Mesendoderm (in vitro differentiated cells): ENCODE data around the gene ITPR2.

ENCODE experiments used
- DNase-seq: peaks from one replicate; pipeline ENCODE4 v3.0.0; 2013
- H2AK5ac ChIP-seq: 2 replicates; pipeline ENCODE4 v1.6.1; 2013; ENCODE audit warnings: low read length, inconsistent platforms
- H2BK120ac ChIP-seq: 2 replicates; pipeline ENCODE4 v1.6.1; 2013; ENCODE audit warnings: low read depth, mild to moderate bottlenecking, low read length, moderate library complexity, mixed read lengths
- H2BK15ac ChIP-seq: replicated peaks from 2 replicates; pipeline ENCODE4 v1.6.1; 2013; ENCODE audit warnings: low read depth, mild to moderate bottlenecking, moderate library complexity
- H2BK5ac ChIP-seq: 2 replicates; pipeline ENCODE4 v1.6.1; 2013; ENCODE audit warnings: low read length, inconsistent platforms
- H3K18ac ChIP-seq: 2 replicates; pipeline ENCODE4 v1.6.1; 2013; ENCODE audit warnings: mild to moderate bottlenecking, low read length, mixed read lengths
- H3K23ac ChIP-seq: one replicate; pipeline ENCODE4 v1.6.1; 2013; ENCODE audit warnings: low read length
- H3K27ac ChIP-seq: 2 replicates; pipeline ENCODE4 v1.5.1; 2013; ENCODE audit warnings: low read depth, mild to moderate bottlenecking, inconsistent platforms, low read length, moderate library complexity
- H3K27me3 ChIP-seq: 2 replicates; pipeline ENCODE4 v1.6.1; 2013; ENCODE audit warnings: low read length, control low read depth, mild to moderate bottlenecking, inconsistent platforms; ENCODE audit not compliant: insufficient read depth, poor library complexity
- H3K36me3 ChIP-seq: 2 replicates; pipeline ENCODE4 v1.6.1; 2013; ENCODE audit warnings: low read length, inconsistent platforms; ENCODE audit not compliant: control insufficient read depth, insufficient read depth
- H3K4ac ChIP-seq: one replicate; pipeline ENCODE4 v1.6.1; 2013; ENCODE audit warnings: low read depth, mild to moderate bottlenecking, low read length, moderate library complexity
- H3K4me1 ChIP-seq: 2 replicates; pipeline ENCODE4 v1.6.1; 2013; ENCODE audit warnings: low read depth, low read length, inconsistent platforms; ENCODE audit not compliant: control insufficient read depth
- H3K4me2 ChIP-seq: 2 replicates; pipeline ENCODE4 v1.6.1; 2013; ENCODE audit warnings: low read length
- H3K4me3 ChIP-seq: 2 replicates; pipeline ENCODE4 v1.5.1; 2013; ENCODE audit warnings: mild to moderate bottlenecking, low read length
- H3K56ac ChIP-seq: one replicate; pipeline ENCODE4 v1.6.1; 2013; ENCODE audit warnings: low read length
- H3K79me1 ChIP-seq: 2 replicates; pipeline ENCODE4 v1.6.1; 2013; ENCODE audit warnings: low read length, inconsistent platforms
- H3K79me2 ChIP-seq: 2 replicates; pipeline ENCODE4 v1.6.1; 2013; ENCODE audit warnings: mild to moderate bottlenecking, low read length; ENCODE audit not compliant: control insufficient read depth, insufficient read depth
- H3K9ac ChIP-seq: 2 replicates; pipeline ENCODE4 v1.6.1; 2013; ENCODE audit warnings: low read length, inconsistent platforms
- H4K5ac ChIP-seq: one replicate; pipeline ENCODE4 v1.6.1; 2013; ENCODE audit warnings: low read length
- H4K8ac ChIP-seq: one replicate; pipeline ENCODE4 v1.6.1; 2013; ENCODE audit warnings: low read depth, mild to moderate bottlenecking, control low read depth, low read length, moderate library complexity
- WGBS: extraction: QIAGEN DNeasy Blood & Tissue Kit; methylation state at CpG from one replicate; pipeline ENCODE4 v1.1.7; 2013; ENCODE audit warnings: low lambda C conversion rate, missing lambda C conversion rate; ENCODE audit not compliant: insufficient coverage; ENCODE audit errors: extremely low coverage; 5-methylcytosine and 5-hydroxymethylcytosine counted together

Gene ITPR2

DNA sequence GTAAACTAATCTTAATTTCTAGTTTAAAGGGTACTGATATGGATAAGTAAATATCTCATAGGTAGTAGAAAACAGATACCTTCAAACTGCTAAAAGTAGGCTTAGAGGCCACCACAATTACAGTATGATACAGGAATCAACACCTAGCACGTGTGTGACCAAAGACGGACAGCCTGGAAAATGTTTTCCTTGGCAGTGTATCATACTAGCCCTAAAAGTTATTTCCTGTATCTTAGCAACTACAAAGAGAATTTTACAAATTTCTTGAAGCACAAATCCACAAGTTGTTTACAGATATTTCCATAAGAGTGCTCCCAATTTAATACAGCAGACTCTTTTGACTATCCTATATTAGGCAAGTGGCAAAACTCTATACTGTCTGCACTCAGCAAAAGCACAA, 106.0 kb downstream of the ITPR2 start:
- H3K36me3 ChIP-seq: no peaks in the 10 kb centered on the region
- WGBS: no CpG with 5 or more reads among the region's 2 CpGs
- no peak overlapping the region for H3K56ac ChIP-seq
- no peak overlapping the region for H4K5ac ChIP-seq
- no peak overlapping the region for H3K18ac ChIP-seq
- H3K4me3 ChIP-seq: no peak overlapping the region
- no peak overlapping the region for H3K9ac ChIP-seq
- no peaks in the 10 kb centered on the region for H3K4me1 ChIP-seq
- H2BK120ac ChIP-seq: no peak overlapping the region
- H3K79me2 ChIP-seq: no peaks in the 10 kb centered on the region
- H3K4me2 ChIP-seq: no peak overlapping the region
- H3K27ac ChIP-seq: no peak overlapping the region
- no peak overlapping the region for H3K23ac ChIP-seq
- H2AK5ac ChIP-seq: no peak overlapping the region
- no peak for DNase-seq
- H3K4ac ChIP-seq: no peak overlapping the region
- no peaks in the 10 kb centered on the region for H3K79me1 ChIP-seq
- no peak overlapping the region for H2BK5ac ChIP-seq
- no peak overlapping the region for H2BK15ac ChIP-seq
- H4K8ac ChIP-seq: no peak overlapping the region
- H3K27me3 ChIP-seq: no peaks in the 10 kb centered on the region

DNA sequence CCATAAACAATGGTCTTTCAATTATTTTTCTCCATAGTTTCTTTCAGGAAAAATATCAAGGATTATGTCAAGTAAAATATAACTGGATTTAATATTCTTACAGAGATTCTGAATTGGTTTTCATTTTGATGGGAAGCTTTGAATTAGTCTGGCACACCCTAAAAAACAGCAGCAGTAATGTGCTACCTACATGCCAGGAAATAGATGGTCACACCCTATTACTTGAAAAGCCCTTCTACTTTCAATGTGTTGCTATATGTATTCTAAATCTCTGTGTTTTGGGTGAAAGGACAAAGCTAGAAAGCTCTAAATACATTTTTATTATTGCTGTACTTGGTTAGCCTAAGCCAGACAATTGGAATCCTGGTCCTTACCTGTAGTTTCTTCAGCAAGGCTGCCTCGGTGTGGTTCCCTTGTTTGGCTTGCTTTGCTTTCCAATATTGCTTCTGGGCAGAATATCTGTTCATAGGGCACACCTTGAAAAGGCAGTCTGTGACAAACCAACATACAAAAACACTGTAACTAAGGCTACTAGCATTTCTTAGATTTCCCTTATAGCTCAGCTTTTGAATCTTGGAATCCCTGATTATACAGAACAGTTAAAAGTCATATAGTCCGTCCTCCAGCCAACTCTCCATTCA, 107.6 kb downstream of the ITPR2 start:
- DNase-seq: no peak
- 100% methylated on average over 1 of the region's 2 CpGs for WGBS
- H3K36me3 ChIP-seq: no peaks in the 10 kb centered on the region
- no peaks in the 10 kb centered on the region for H3K4me1 ChIP-seq
- no peak overlapping the region for H3K4me2 ChIP-seq
- no peak overlapping the region for H4K5ac ChIP-seq
- no peak overlapping the region for H3K18ac ChIP-seq
- H2BK15ac ChIP-seq: no peak overlapping the region
- H3K23ac ChIP-seq: no peak overlapping the region
- H3K4ac ChIP-seq: no peak overlapping the region
- no peaks in the 10 kb centered on the region for H3K27me3 ChIP-seq
- H3K9ac ChIP-seq: no peak overlapping the region
- H3K56ac ChIP-seq: no peak overlapping the region
- H2BK120ac ChIP-seq: no peak overlapping the region
- no peak overlapping the region for H3K27ac ChIP-seq
- H4K8ac ChIP-seq: no peak overlapping the region
- H2BK5ac ChIP-seq: no peak overlapping the region
- H2AK5ac ChIP-seq: no peak overlapping the region
- H3K79me1 ChIP-seq: no peaks in the 10 kb centered on the region
- no peak overlapping the region for H3K4me3 ChIP-seq
- no peaks in the 10 kb centered on the region for H3K79me2 ChIP-seq

DNA sequence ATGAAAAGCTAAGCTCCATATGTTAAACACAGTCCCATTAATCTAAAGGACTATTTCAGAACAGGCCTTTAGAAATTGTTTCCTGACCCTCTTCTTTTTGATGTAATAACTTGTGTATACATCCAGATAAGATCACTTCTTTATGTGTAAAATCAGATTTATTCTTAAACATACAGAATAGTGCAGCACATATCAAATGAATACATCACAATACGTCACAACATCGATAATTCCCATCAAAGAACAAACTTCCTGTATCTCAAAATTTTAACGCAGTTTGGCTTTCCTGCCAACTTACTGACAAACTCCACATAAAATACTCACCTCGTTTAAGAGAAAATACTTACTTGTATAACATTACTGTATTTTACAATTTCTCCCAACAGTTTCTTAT, 108.7 kb downstream of the ITPR2 start:
- Histone ChIP-seq H2AK5ac (no peak overlapping the region), H3K36me3 (no peaks in the 10 kb centered on the region), H3K79me1 (no peaks in the 10 kb centered on the region), H2BK5ac (no peak overlapping the region), H3K4ac (no peak overlapping the region), H3K56ac (no peak overlapping the region), H2BK120ac (no peak overlapping the region), H3K4me1 (no peaks in the 10 kb centered on the region), H3K27ac (no peak overlapping the region), H3K23ac (no peak overlapping the region), H3K79me2 (no peaks in the 10 kb centered on the region), H3K18ac (no peak overlapping the region), H3K4me2 (no peak overlapping the region), H4K8ac (no peak overlapping the region), H3K27me3 (no peaks in the 10 kb centered on the region), H3K4me3 (no peak overlapping the region), H4K5ac (no peak overlapping the region), H3K9ac (no peak overlapping the region), H2BK15ac (no peak overlapping the region)
- DNase-seq: no peak
- WGBS: 100% methylated on average over 3 of the region's 4 CpGs

DNA sequence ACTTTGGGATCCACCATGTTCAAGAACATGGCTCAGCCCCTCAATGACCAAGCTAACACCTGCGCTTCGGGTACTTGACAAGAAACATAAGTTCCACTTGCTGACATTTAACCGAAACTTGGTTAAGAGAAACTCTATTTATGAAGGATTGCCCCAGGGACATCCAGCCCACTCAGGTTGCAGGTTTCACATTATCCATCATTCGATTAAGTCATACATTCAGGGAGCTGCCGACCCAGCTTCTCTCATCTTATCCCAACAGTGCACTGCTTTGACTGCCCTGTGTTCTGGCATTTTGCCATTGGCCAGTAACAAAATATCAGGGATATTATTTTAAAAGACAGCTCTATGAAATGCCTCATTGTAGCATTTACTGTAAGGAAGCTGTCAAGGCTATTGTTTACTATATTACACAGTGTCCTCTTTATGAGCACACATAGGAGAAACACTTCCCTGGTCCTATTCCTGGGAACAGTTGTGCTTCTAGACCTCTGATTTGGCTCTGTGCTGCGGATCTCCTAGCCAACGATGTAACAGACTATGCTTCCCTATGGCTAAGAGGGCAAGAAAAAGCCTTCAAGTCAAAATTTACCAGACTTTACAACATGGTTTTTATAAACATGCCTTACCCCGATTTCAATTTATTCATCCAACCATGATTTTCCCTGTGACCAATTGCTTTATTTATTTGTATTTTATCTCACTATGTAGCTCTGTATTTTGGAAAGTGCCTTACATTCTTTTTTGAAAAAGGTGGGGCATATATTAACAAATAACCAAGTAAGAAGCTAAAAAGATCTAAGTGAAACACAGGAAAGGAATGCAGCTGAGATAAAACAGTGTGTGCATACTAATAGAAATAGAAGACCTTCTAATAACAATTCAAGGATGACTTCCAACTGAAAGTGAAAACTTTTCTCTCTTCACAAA, 109.3 kb downstream of the ITPR2 start:
- H3K4me3 ChIP-seq: no peak overlapping the region
- H3K27me3 ChIP-seq: no peaks in the 10 kb centered on the region
- H2BK120ac ChIP-seq: no peak overlapping the region
- no peaks in the 10 kb centered on the region for H3K79me1 ChIP-seq
- no peak overlapping the region for H4K8ac ChIP-seq
- H3K9ac ChIP-seq: no peak overlapping the region
- H2AK5ac ChIP-seq: no peak overlapping the region
- no peak overlapping the region for H3K4ac ChIP-seq
- no peak overlapping the region for H3K27ac ChIP-seq
- no CpG with 5 or more reads among the region's 8 CpGs for WGBS
- H2BK5ac ChIP-seq: no peak overlapping the region
- no peak overlapping the region for H3K18ac ChIP-seq
- H4K5ac ChIP-seq: no peak overlapping the region
- H3K23ac ChIP-seq: no peak overlapping the region
- H3K36me3 ChIP-seq: no peaks in the 10 kb centered on the region
- no peak for DNase-seq
- no peak overlapping the region for H3K56ac ChIP-seq
- H2BK15ac ChIP-seq: no peak overlapping the region
- no peaks in the 10 kb centered on the region for H3K4me1 ChIP-seq
- no peaks in the 10 kb centered on the region for H3K79me2 ChIP-seq
- no peak overlapping the region for H3K4me2 ChIP-seq

DNA sequence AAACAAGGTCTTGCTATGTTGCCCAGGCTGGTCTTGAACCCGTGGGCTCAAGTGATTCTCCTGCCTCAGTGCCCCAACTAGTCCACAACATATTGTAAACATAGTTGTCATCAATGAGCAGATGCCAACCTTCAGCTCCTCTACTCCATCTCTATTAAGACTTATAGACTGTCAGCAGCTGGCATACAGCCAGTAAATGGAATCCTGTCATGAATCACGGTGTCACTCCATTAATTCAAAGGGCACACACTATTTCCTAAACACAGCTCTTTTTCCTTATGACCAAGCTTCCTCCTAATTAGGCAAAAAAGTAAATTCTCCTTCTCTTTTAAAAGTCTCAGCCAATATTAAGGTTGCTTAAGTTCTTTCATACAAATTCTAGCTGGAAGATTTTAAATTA, 111.2 kb downstream of the ITPR2 start:
- no peak overlapping the region for H4K5ac ChIP-seq
- no peak overlapping the region for H3K9ac ChIP-seq
- no peak for DNase-seq
- no peak overlapping the region for H3K27ac ChIP-seq
- no CpG with 5 or more reads among the region's 2 CpGs for WGBS
- H3K4me3 ChIP-seq: no peak overlapping the region
- no peak overlapping the region for H3K4ac ChIP-seq
- H3K79me2 ChIP-seq: no peaks in the 10 kb centered on the region
- H3K4me1 ChIP-seq: no peaks in the 10 kb centered on the region
- no peak overlapping the region for H4K8ac ChIP-seq
- no peak overlapping the region for H2BK5ac ChIP-seq
- no peaks in the 10 kb centered on the region for H3K27me3 ChIP-seq
- no peak overlapping the region for H2BK120ac ChIP-seq
- no peak overlapping the region for H2BK15ac ChIP-seq
- no peak overlapping the region for H3K4me2 ChIP-seq
- H3K23ac ChIP-seq: no peak overlapping the region
- H2AK5ac ChIP-seq: no peak overlapping the region
- H3K36me3 ChIP-seq: no peaks in the 10 kb centered on the region
- no peak overlapping the region for H3K56ac ChIP-seq
- no peaks in the 10 kb centered on the region for H3K79me1 ChIP-seq
- H3K18ac ChIP-seq: no peak overlapping the region
